GM19351 (cell line): ENCODE data around the gene ZBTB44.
"Not testable (repeated sequence)": the region's sequence is repeated elsewhere in the genome, so short reads cannot be mapped to it uniquely, and the experiment has no call there.

Experiments used
- ATAC-seq: cut with Tn5 transposase; IDR thresholded peaks from one replicate; pipeline ENCODE4 v1.9.1; 2021; ENCODE audit warnings: mild to moderate bottlenecking, moderate library complexity; ENCODE audit not compliant: unreplicated experiment

The ZBTB44 gene

GRCh38 chr11:130314750-130315285, at the start of gene ZBTB44:
TSS of gene ZBTB44 (minus strand) at chr11:130314917. CDS start at chr11:130261873, 53,044 bp downstream.
- peak; percentile 61 for ATAC-seq

GRCh38 chr11:130359419-130359818, 44.7 kb upstream of the ZBTB44 start:
- ATAC-seq: no peak

- ATAC-seq: no peak
Observed at GRCh38 chr11:130358398-130358797, 43.7 kb upstream of the ZBTB44 start.

- ATAC-seq: no peak
Observed at GRCh38 chr11:130347261-130347660, 32.5 kb upstream of the ZBTB44 start.

GRCh38 chr11:130344841-130345240, 30.1 kb upstream of the ZBTB44 start:
- no peak for ATAC-seq

GRCh38 chr11:130340671-130341319, 26.1 kb upstream of the ZBTB44 start:
- ATAC-seq: no peak

- ATAC-seq: no peak
Observed at GRCh38 chr11:130338667-130339066, 23.9 kb upstream of the ZBTB44 start.

- ATAC-seq: no peak
Observed at GRCh38 chr11:130337281-130338089, 22.8 kb upstream of the ZBTB44 start.

GRCh38 chr11:130331397-130331796, 16.7 kb upstream of the ZBTB44 start:
- ATAC-seq: not testable (repeated sequence)

- no peak for ATAC-seq
Observed at GRCh38 chr11:130330101-130330684, 15.5 kb upstream of the ZBTB44 start.

- no peak for ATAC-seq
Observed at GRCh38 chr11:130328420-130328819, 13.7 kb upstream of the ZBTB44 start.

- no peak for ATAC-seq
Observed at GRCh38 chr11:130327716-130328115, 13.0 kb upstream of the ZBTB44 start.

- ATAC-seq: no peak
Observed at GRCh38 chr11:130325691-130326090, 11.0 kb upstream of the ZBTB44 start.

GRCh38 chr11:130323452-130324450, 9.0 kb upstream of the ZBTB44 start:
- no peak for ATAC-seq

GRCh38 chr11:130322126-130322525, 7.4 kb upstream of the ZBTB44 start:
- ATAC-seq: no peak

GRCh38 chr11:130318031-130318673, 3.4 kb upstream of the ZBTB44 start:
- no peak for ATAC-seq

GRCh38 chr11:130315354-130315970, 745 bp upstream of the ZBTB44 start:
- peak; percentile 23 for ATAC-seq

GRCh38 chr11:130314184-130314749, 450 bp downstream of the ZBTB44 start:
- peak; percentile 52 for ATAC-seq
